Activated CD8-positive, alpha-beta T cell treated with anti-CD3 and anti-CD28 coated beads for 36 hours (primary cell): ENCODE data around the gene TNRC6C. TPM values are rescaled to one million over a fixed set of nuclear protein-coding genes. Genes with fewer than 3 reads are reported as not detected.
A peak's percentile ranks its signal among the peaks of the same experiment; 100 is the strongest.

Experiments
- ATAC-seq: fragments of 200-7000 bp; cut with Tn5 transposase; one replicate; pipeline ENCODE4 v1.10.0; 2021; ENCODE audit warnings: mild to moderate bottlenecking, moderate library complexity
- CTCF ChIA-PET: fragments of 350-600 bp; sonication (Branson Sonifier 250); formaldehyde crosslinking; loops from one replicate; lab custom pipeline; 2021; ENCODE audit warnings: antibody characterized with exemption; lab: Charles Lee
- POLR2A ChIA-PET: fragments of 350-600 bp; sonication (Branson Sonifier 250); formaldehyde crosslinking; loops from one replicate; lab custom pipeline; 2021; ENCODE audit warnings: antibody characterized with exemption; lab: Charles Lee
- DNase-seq: peaks from one replicate; pipeline ENCODE4 v3.0.0-alpha.2; 2020
- H3K27ac Mint-ChIP-seq: one replicate; pipeline ENCODE4 v1.8.0; 2021; ENCODE audit warnings: mild to moderate bottlenecking, mixed read lengths
- H3K27me3 Mint-ChIP-seq: one replicate; pipeline ENCODE4 v1.8.0; 2021; ENCODE audit warnings: mixed read lengths
- H3K36me3 Mint-ChIP-seq: one replicate; pipeline ENCODE4 v1.8.0; 2021; ENCODE audit warnings: low read depth, mixed read lengths
- H3K4me1 Mint-ChIP-seq: one replicate; pipeline ENCODE4 v1.8.0; 2021; ENCODE audit warnings: low read depth, mixed read lengths
- H3K4me3 Mint-ChIP-seq: one replicate; pipeline ENCODE4 v1.8.0; 2021; ENCODE audit warnings: mild to moderate bottlenecking, moderate library complexity, mixed read lengths
- H3K9me3 Mint-ChIP-seq: one replicate; pipeline ENCODE4 v1.8.0; 2021; ENCODE audit warnings: mixed read lengths
- CTCF ChIP-seq: fragments of 200-600 bp; IDR thresholded peaks from one replicate; pipeline ENCODE4 v1.8.0; 2022; ENCODE audit warnings: antibody characterized with exemption, mild to moderate bottlenecking
- intact Hi-C: fragments of 100-400 bp; cut with micrococcal nuclease; formaldehyde crosslinking; loops from one replicate; pipeline ENCODE4 v1.10.0; 2022
- total RNA-seq, 2 experiments: library from RNA; stranded (reverse); gene quantifications; one replicate each; pipeline ENCODE4 v1.2.3, GENCODE V29; 2021

TNRC6C gene
- total RNA-seq, 2 experiments from 2014 or later = 26.4 to 26.6 TPM

- peaks cover 32% of the 10 kb centered on the region for H3K36me3 Mint-ChIP-seq
- ATAC-seq (no peak), DNase-seq (no peak)
- H3K27ac Mint-ChIP-seq = peak overlapping the region; percentile 67
- peaks cover 24% of the 10 kb centered on the region for H3K4me1 Mint-ChIP-seq
- no peaks in the 10 kb centered on the region for H3K27me3 Mint-ChIP-seq
- no peak for TF ChIP-seq CTCF
- intact Hi-C loops = no loop called here
- CTCF ChIA-PET = interaction anchor here (0.6 to 2.0 kb wide), 4 partner anchors 17 to 89 kb away, joined by 3 to 11 read pairs (median 4); no protein-coding TSS in a partner anchor
- H3K4me3 Mint-ChIP-seq = no peak overlapping the region
- H3K9me3 Mint-ChIP-seq = no peaks in the 10 kb centered on the region
- POLR2A ChIA-PET = interaction anchor here (0.8 to 1.7 kb wide), 4 partner anchors 10 to 30 kb away, joined by 3 to 5 read pairs (median 4); no protein-coding TSS in a partner anchor
These were observed 149.6 kb downstream of the TNRC6C start for GRCh38 chr17:78107976-78108725.

- H3K36me3 Mint-ChIP-seq = peaks cover 39% of the 10 kb centered on the region
- CTCF ChIA-PET = interaction anchor here (0.6 to 1.0 kb wide), 3 partner anchors 17 to 25 kb away, joined by 3 to 4 read pairs (median 3); no protein-coding TSS in a partner anchor
These were observed 150.4 kb downstream of the TNRC6C start for GRCh38 chr17:78108726-78109488.

GRCh38 chr17:78109489-78109761 is 150.9 kb downstream of the TNRC6C start:
- ChIA-PET POLR2A (interaction anchor here (1.0 to 1.7 kb wide), 4 partner anchors 10 to 28 kb away, joined by 3 to 5 read pairs (median 4); no protein-coding TSS in a partner anchor), CTCF (interaction anchor here (1.0 kb wide), 1 partner anchor 19 kb away, joined by 4 read pairs; no protein-coding TSS in a partner anchor)
- Mint-ChIP-seq H3K4me3 (no peak overlapping the region), H3K27ac (no peak overlapping the region), H3K36me3 (peaks cover 45% of the 10 kb centered on the region), H3K4me1 (peaks cover 36% of the 10 kb centered on the region), H3K9me3 (no peaks in the 10 kb centered on the region), H3K27me3 (no peaks in the 10 kb centered on the region)
- DNase-seq = no peak
- no peak for ATAC-seq
- intact Hi-C loops = no loop called here
- TF ChIP-seq CTCF = no peak

More at GRCh38 chr17:78108726-78109488, 150.4 kb downstream of the TNRC6C start:
- no peak overlapping the region for H3K4me3 Mint-ChIP-seq
- no peaks in the 10 kb centered on the region for H3K27me3 Mint-ChIP-seq
- no peaks in the 10 kb centered on the region for H3K9me3 Mint-ChIP-seq
- POLR2A ChIA-PET = interaction anchor here (0.8 to 1.7 kb wide), 5 partner anchors 9 to 29 kb away, joined by 3 to 5 read pairs (median 4); no protein-coding TSS in a partner anchor
- ATAC-seq = no peak
- TF ChIP-seq CTCF = no peak
- H3K27ac Mint-ChIP-seq = no peak overlapping the region
- DNase-seq = no peak
- H3K4me1 Mint-ChIP-seq = peaks cover 31% of the 10 kb centered on the region
- intact Hi-C loops = no loop called here

GRCh38 chr17:78110363-78111015 is 152.0 kb downstream of the TNRC6C start:
- H3K27me3 Mint-ChIP-seq = no peaks in the 10 kb centered on the region

More at GRCh38 chr17:78110363-78111015, 152.0 kb downstream of the TNRC6C start:
- ATAC-seq (no peak), DNase-seq (no peak)
- no peak overlapping the region for H3K4me3 Mint-ChIP-seq
- intact Hi-C loops = loop anchor here (5.0 kb wide), 1 partner anchor 57 kb away; the partner anchor contains the start of gene SYNGR2
- no peak overlapping the region for H3K27ac Mint-ChIP-seq
- CTCF ChIA-PET = interaction anchor here (0.8 to 7.4 kb wide), 3 partner anchors 25 to 66 kb away, joined by 3 to 74 read pairs (median 31); no protein-coding TSS in a partner anchor
- no peaks in the 10 kb centered on the region for H3K9me3 Mint-ChIP-seq
- peaks cover 50% of the 10 kb centered on the region for H3K36me3 Mint-ChIP-seq
- POLR2A ChIA-PET = interaction anchor here (0.9 to 5.4 kb wide), 4 partner anchors 10 to 24 kb away, joined by 3 to 56 read pairs (median 5); no protein-coding TSS in a partner anchor
- no peak for TF ChIP-seq CTCF
- H3K4me1 Mint-ChIP-seq = peaks cover 44% of the 10 kb centered on the region
